Spleen (tissue), 11 donors: Measurements from ENCODE around the gene STAU1. TPM values are rescaled to one million over a fixed set of nuclear protein-coding genes. Genes with fewer than 3 reads are reported as not detected.
"Not testable (repeated sequence)": the region's sequence is repeated elsewhere in the genome, so short reads cannot be mapped to it uniquely, and the experiment has no call there.

Experiments
- DNase-seq: peaks from one replicate; pipeline ENCODE4 v3.0.0-alpha.2; 2020
- H3K27ac ChIP-seq, 8 donors: fragments of 200-600 bp; sonication (generic) in 7 of 8; 1 replicate in 4 of 8; 2 replicates in 4 of 8; pipeline versions ENCODE4 v1.5.0 to v1.8.0; 2016 to 2021; ENCODE audit warnings: inconsistent platforms in 4 of 8, mild to moderate bottlenecking in 4 of 8, moderate library complexity in 1 of 8
- H3K27me3 ChIP-seq, 7 donors: fragments of 200-600 bp; sonication (generic) in 6 of 7; replicated peaks in 1 of 7; 1 replicate in 4 of 7; 2 replicates in 3 of 7; pipeline versions ENCODE4 v1.5.0 to v1.8.0; 2016 to 2021; ENCODE audit warnings: inconsistent platforms in 3 of 7, mild to moderate bottlenecking in 1 of 7
- H3K36me3 ChIP-seq, 6 donors: fragments of 200-600 bp; sonication (generic) in 5 of 6; 1 replicate in 4 of 6; 2 replicates in 2 of 6; pipeline versions ENCODE4 v1.5.0 to v1.8.0; 2016 to 2021; ENCODE audit warnings: inconsistent platforms in 2 of 6
- H3K4me1 ChIP-seq, 6 donors: fragments of 200-600 bp; sonication (generic) in 5 of 6; 1 replicate in 3 of 6; 2 replicates in 3 of 6; pipeline versions ENCODE4 v1.5.0 to v1.8.0; 2016 to 2021; ENCODE audit warnings: inconsistent platforms in 3 of 6
- H3K4me3 ChIP-seq, 8 donors: fragments of 200-600 bp; sonication (generic) in 7 of 8; 1 replicate in 4 of 8; 2 replicates in 4 of 8; pipeline versions ENCODE4 v1.5.0 to v1.8.0; 2016 to 2021; ENCODE audit warnings: inconsistent platforms in 4 of 8, mild to moderate bottlenecking in 4 of 8, moderate library complexity in 2 of 8
- H3K9me3 ChIP-seq, 8 donors: fragments of 200-600 bp; sonication (generic) in 7 of 8; 1 replicate in 4 of 8; 2 replicates in 4 of 8; pipeline versions ENCODE4 v1.5.0 to v1.8.0; 2016 to 2021; ENCODE audit warnings: inconsistent platforms in 4 of 8
- CTCF ChIP-seq, 11 experiments: fragments of 200-600 bp in 7 of 11; fragments of 450-650 bp in 4 of 11; sonication (generic) in 4 of 11; IDR thresholded peaks in 8 of 11; conservative IDR thresholded peaks in 3 of 11; 1 replicate in 7 of 11; 2 replicates in 4 of 11; pipeline versions ENCODE4 v1.4.0 to v1.8.0; 2016 to 2021; ENCODE audit warnings: antibody characterized with exemption in 11 of 11, inconsistent platforms in 4 of 11, mild to moderate bottlenecking in 1 of 11
- POLR2A ChIP-seq, 3 donors: fragments of 450-650 bp; IDR thresholded peaks; one replicate each; pipeline ENCODE4 v1.5.1; 2017; ENCODE audit warnings: antibody characterized with exemption in 3 of 3, mild to moderate bottlenecking in 1 of 3
- POLR2AphosphoS5 ChIP-seq, 3 donors: sonication (generic); formaldehyde crosslinking; IDR thresholded peaks; one replicate each; pipeline ENCODE4 v1.5.1; 2017; ENCODE audit warnings: antibody characterized with exemption in 3 of 3
- WGBS, 5 donors: extraction: QIAGEN DNeasy Blood & Tissue Kit in 3 of 5; methylation state at CpG; one replicate each; pipeline versions ENCODE4 v1.1.5 to v1.1.7; 2013 to 2018; 5-methylcytosine and 5-hydroxymethylcytosine counted together
- intact Hi-C: fragments of 100-400 bp; cut with DNase I; formaldehyde crosslinking; loops from one replicate; pipeline ENCODE4 v1.15.0; 2023; ENCODE audit warnings: low total_unique reads
- polyA plus RNA-seq, 3 donors: library from polyadenylated mRNA; stranded (reverse); fragments of 200-250 nt; gene quantifications; one replicate each; pipeline ENCODE4 v1.2.1, GENCODE V29; 2013
- total RNA-seq, 7 donors: library from RNA; depleted of rRNA in 3 of 7; stranded (reverse); fragments of >200 nt in 3 of 7; fragmentation: NEBNext Ultra II Directional in 4 of 7; extraction: Animal tissue kit (Norgen Biotek cat#: 25700) in 4 of 7; gene quantifications; one replicate each; pipeline versions ENCODE4 v1.1.0 to v1.2.1, GENCODE V29; 2016 to 2021
- donor health status: healthy with polysubstance abuse.
- donor health status: DM: no; HTN: no; CAD: no; lungs with moderate emphysema.
- donor health status: DM: no; HTN: no; CAD: no.
- donor health status: Bipolar disorder and iron deficiency.
- donor health status: healthy.
- donor health status: DM: no; HTN: no; CAD: no.
- donor health status: DM: yes; HTN: yes; CAD: no.

STAU1 gene
- total and polyA plus RNA-seq, 10 donors: 18.5 to 76.9 (median 59.5) TPM

- TF ChIP-seq POLR2AphosphoS5 (IDR thresholded peaks at IDR 0.05) (no peak), CTCF (IDR thresholded peaks at IDR 0.05 in 8 of 11, conservative IDR thresholded peaks at IDR 0.05 in 3 of 11) (no peak), POLR2A (IDR thresholded peaks at IDR 0.05) (no peak)
- no peak for DNase-seq
- Histone ChIP-seq H3K27me3 (no peaks in the 10 kb centered on the region), H3K36me3 (peaks cover 0 to 74% (median 12%) of the 10 kb centered on the region in 6 donors), H3K9me3 (no peaks in the 10 kb centered on the region), H3K4me3 (no peak overlapping the region), H3K4me1 (peaks cover 10 to 55% (median 23%) of the 10 kb centered on the region in 6 donors), H3K27ac (no peak overlapping the region)
- intact Hi-C loops: no loop called here
- WGBS, 5 donors: 13 to 43% (median 27%) methylated on average over 1 of the region's 1 CpG
Measured at GRCh38 chr20:49172413-49172812, 15.7 kb downstream of the STAU1 start.

- peaks cover 12 to 59% (median 28%) of the 10 kb centered on the region in 6 donors for H3K4me1 ChIP-seq
- TF ChIP-seq POLR2A (IDR thresholded peaks at IDR 0.05) (no peak), POLR2AphosphoS5 (IDR thresholded peaks at IDR 0.05) (no peak), CTCF (IDR thresholded peaks at IDR 0.05 in 8 of 11, conservative IDR thresholded peaks at IDR 0.05 in 3 of 11) (no peak)
- DNase-seq: no peak
- H3K4me3 ChIP-seq: no peak overlapping the region
- H3K9me3 ChIP-seq: no peaks in the 10 kb centered on the region
- peaks cover 0 to 69% (median 11%) of the 10 kb centered on the region in 6 donors for H3K36me3 ChIP-seq
- H3K27ac ChIP-seq: no peak overlapping the region
- no peaks in the 10 kb centered on the region for H3K27me3 ChIP-seq
- intact Hi-C loops: no loop called here
Measured at GRCh38 chr20:49171909-49172308, 16.2 kb downstream of the STAU1 start.

- H3K36me3 ChIP-seq: peaks cover 0 to 61% (median 12%) of the 10 kb centered on the region in 6 donors
- 93 to 100% (median 95%) methylated on average over 2 of the region's 2 CpGs for WGBS, 5 donors
- H3K9me3 ChIP-seq: no peaks in the 10 kb centered on the region
- H3K4me1 ChIP-seq: peaks cover 14 to 71% (median 39%) of the 10 kb centered on the region in 6 donors
- no peaks in the 10 kb centered on the region for H3K27me3 ChIP-seq
- H3K4me3 ChIP-seq: no peak overlapping the region
- TF ChIP-seq POLR2AphosphoS5 (IDR thresholded peaks at IDR 0.05): no peak
- no peak for TF ChIP-seq POLR2A (IDR thresholded peaks at IDR 0.05)
- no peak for TF ChIP-seq CTCF (IDR thresholded peaks at IDR 0.05 in 8 of 11, conservative IDR thresholded peaks at IDR 0.05 in 3 of 11)
- DNase-seq: no peak
- intact Hi-C loops: no loop called here
- no peak overlapping the region for H3K27ac ChIP-seq
Measured at GRCh38 chr20:49170714-49171113, 17.4 kb downstream of the STAU1 start.

- H3K4me3 ChIP-seq: no peak overlapping the region
- H3K36me3 ChIP-seq: peaks cover 0 to 61% (median 18%) of the 10 kb centered on the region in 6 donors
- H3K4me1 ChIP-seq: peaks cover 14 to 70% (median 39%) of the 10 kb centered on the region in 6 donors
- intact Hi-C loops: no loop called here
- H3K27ac ChIP-seq: no peak overlapping the region
- 60 to 98% (median 79%) methylated on average over 2 of the region's 2 CpGs for WGBS, 5 donors
- no peak for DNase-seq
- TF ChIP-seq CTCF (IDR thresholded peaks at IDR 0.05 in 8 of 11, conservative IDR thresholded peaks at IDR 0.05 in 3 of 11) (no peak), POLR2A (IDR thresholded peaks at IDR 0.05) (no peak), POLR2AphosphoS5 (IDR thresholded peaks at IDR 0.05) (no peak)
- no peaks in the 10 kb centered on the region for H3K9me3 ChIP-seq
- H3K27me3 ChIP-seq: no peaks in the 10 kb centered on the region
Measured at GRCh38 chr20:49169547-49169946, 18.6 kb downstream of the STAU1 start.

- H3K27me3 ChIP-seq, H3K4me3 ChIP-seq, DNase-seq, intact Hi-C loops, H3K27ac ChIP-seq, H3K9me3 ChIP-seq: not testable (repeated sequence)
- Histone ChIP-seq H3K4me1 (peaks cover 14 to 66% (median 40%) of the 10 kb centered on the region in 6 donors), H3K36me3 (peaks cover 0 to 61% (median 19%) of the 10 kb centered on the region in 6 donors)
- 84 to 94% (median 87%) methylated on average over 10 of the region's 10 CpGs for WGBS, 5 donors
Measured at GRCh38 chr20:49168864-49169263, 19.3 kb downstream of the STAU1 start.
